Measurements from ENCODE around the gene FNDC3B. TPM values are rescaled to one million over a fixed set of nuclear protein-coding genes. Genes with fewer than 3 reads are reported as not detected.

FNDC3B gene
- total RNA-seq, 1 donor: 221 TPM

DNA sequence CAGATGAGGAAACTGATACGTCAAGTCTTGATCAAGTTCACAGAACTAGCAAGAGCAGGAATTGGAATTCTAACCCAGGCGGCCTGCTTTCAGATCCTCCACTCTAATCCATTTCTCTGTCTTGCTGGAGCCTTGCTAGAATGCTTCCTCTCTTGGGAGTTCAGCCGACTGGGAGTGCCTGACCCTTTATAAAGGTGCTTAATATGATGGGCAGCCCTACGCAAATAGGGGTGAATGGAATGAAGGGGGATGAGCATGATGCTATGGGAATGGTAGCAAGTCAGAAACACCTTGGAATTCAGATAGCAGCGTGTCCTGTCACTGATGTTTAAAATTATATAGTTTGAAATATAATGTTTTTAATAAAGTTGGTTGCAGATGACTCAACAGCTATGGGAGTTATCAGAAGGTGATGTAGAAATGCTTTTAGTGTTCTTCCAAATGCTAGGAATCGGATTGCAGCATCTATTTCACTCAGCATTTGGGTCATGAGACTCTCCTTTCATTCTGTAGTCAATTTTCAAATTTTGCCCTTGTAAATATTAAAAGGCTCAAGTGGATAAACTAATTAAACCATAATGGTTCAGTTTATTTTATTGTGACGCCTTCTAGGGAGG lies 150.7 kb downstream of the FNDC3B start:
- DNase-seq (ENCODE audit: low read depth): peak; percentile 55
- TF ChIP-seq, protein P1, sequence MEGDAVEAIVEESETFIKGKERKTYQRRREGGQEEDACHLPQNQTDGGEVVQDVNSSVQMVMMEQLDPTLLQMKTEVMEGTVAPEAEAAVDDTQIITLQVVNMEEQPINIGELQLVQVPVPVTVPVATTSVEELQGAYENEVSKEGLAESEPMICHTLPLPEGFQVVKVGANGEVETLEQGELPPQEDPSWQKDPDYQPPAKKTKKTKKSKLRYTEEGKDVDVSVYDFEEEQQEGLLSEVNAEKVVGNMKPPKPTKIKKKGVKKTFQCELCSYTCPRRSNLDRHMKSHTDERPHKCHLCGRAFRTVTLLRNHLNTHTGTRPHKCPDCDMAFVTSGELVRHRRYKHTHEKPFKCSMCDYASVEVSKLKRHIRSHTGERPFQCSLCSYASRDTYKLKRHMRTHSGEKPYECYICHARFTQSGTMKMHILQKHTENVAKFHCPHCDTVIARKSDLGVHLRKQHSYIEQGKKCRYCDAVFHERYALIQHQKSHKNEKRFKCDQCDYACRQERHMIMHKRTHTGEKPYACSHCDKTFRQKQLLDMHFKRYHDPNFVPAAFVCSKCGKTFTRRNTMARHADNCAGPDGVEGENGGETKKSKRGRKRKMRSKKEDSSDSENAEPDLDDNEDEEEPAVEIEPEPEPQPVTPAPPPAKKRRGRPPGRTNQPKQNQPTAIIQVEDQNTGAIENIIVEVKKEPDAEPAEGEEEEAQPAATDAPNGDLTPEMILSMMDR (IDR thresholded peaks at IDR 0.05; ENCODE audit: insufficient read depth, low read depth, low read length): no peak
- no peak overlapping the region for H3K4me3 ChIP-seq (ENCODE audit: low read depth, low read length)

DNA sequence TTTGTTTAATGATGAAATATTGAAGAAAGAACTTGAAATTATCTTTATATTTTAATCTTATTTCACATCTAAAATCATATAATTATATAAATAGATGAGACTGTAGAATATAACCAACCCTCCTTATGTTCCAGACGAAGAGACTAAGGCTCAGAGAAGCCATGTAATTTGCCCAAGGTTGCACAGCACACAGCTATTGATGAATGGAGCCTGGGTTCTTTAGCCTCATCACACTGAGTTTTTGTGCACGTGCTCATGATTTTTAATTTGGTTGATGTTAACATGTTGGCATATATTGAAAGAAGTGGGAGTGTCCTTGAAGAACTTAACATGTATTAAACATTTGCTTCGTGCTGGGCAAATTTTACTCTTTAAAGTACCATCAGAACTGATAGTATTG lies 151.6 kb downstream of the FNDC3B start:
- TF ChIP-seq, protein P1 (IDR thresholded peaks at IDR 0.05; ENCODE audit: insufficient read depth, low read depth, low read length): no peak
- no peak overlapping the region for H3K4me3 ChIP-seq (ENCODE audit: low read depth, low read length)
- no peak for DNase-seq (ENCODE audit: low read depth)

DNA sequence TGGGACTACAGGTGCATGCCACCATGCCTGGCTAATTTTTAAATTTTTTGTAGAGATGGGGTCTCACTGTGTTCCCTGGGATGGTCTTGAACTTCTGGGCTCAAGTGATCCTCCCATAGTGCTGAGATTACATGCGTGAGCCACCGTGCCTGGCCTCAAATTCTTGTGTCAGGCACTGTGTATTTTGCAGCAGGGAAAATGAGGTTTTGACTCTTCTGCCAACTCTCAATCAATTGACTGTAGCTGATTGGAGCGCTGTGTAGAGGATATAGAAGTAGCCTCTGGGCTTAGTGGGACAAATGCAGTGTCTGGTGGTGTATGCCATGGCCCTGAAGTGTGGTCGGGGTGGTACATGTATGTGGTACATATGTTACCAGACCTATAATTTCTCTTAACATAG lies 152.3 kb downstream of the FNDC3B start:
- DNase-seq (ENCODE audit: low read depth): no peak
- no peak overlapping the region for H3K4me3 ChIP-seq (ENCODE audit: low read depth, low read length)
- TF ChIP-seq, protein P1 (IDR thresholded peaks at IDR 0.05; ENCODE audit: insufficient read depth, low read depth, low read length): no peak

DNA sequence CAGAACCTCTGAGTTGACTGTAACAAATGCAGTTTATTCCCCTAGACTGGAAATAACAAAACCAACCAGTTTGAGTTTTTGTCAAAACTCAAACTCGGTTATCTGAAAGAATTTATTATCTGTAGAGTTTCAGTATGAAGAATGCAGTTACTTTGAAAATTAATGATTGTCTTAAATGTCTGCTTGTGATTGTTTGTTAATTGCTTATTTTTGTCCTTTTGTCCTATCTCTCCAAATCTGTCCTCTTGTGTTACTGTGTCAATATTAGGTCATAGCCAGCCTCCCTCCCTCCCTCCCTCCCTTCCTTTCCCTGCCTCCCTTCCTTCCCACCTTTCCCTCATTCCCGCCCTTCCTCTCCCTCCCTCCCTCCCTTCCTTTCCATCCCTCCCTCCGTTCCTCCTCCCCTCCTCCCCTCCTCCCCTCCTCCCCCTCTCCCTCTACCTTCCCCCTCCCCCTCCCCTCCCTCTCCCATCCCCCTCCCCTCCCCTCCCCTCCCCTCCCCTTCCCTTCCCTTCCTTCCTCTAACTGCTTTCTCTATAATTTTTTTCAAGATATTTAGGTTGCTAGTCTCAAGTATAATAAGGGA lies 153.5 kb downstream of the FNDC3B start:
- no peak overlapping the region for H3K4me3 ChIP-seq (ENCODE audit: low read depth, low read length)
- DNase-seq (ENCODE audit: low read depth): no peak
- TF ChIP-seq, protein P1 (IDR thresholded peaks at IDR 0.05; ENCODE audit: insufficient read depth, low read depth, low read length): no peak

DNA sequence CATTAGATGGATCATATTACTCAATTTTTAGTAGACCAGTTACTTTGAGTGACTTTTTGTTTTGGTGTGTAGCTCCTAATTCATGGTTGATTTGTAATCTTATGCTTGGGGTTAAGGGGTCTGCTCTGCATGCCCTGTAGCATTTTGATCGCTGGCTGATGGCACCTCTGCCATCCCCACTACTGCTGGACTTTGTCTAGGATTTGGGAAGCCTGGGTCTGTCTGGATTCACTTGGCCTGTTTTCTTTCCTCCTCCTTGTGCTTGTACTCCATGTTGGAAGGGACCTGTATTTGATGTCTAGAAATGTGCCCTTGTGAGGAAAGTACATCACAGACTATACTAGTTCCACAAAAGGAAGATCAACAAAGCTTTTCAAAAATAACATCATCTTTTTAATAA lies 154.1 kb downstream of the FNDC3B start:
- TF ChIP-seq, protein P1 (IDR thresholded peaks at IDR 0.05; ENCODE audit: insufficient read depth, low read depth, low read length): no peak
- no peak for DNase-seq (ENCODE audit: low read depth)
- no peak overlapping the region for H3K4me3 ChIP-seq (ENCODE audit: low read depth, low read length)

DNA sequence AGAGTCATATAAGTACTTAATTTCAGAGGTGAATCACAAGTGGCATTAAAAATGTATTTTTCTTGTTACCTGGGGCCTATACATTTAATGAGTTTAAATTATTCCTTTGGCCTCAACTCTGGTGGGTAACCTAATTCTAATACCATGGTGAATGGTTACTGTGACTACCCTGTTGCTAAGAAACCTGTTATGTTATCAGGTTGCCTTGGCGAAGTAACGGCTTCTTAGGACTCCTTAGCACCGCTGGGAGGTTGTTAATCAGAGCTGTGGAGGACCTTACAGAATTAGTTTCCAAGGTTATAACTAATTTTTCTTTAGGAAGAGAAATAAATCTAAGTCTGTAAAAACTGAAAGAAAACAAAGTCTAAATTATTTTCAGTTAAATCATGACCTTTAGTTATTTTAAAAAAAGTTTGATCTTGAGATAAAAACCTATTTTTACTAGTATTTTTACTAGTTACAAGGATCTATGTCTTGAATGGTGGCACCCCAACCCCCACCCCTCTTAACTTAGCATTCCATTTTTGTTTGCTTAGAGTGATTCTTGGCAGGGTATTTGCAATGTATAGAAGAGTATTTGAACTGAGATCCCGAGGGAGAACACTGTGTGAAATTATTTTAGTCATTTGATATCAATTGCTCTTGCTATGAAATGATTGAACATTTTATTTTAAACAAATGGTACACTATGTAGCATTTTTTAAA lies 155.5 kb downstream of the FNDC3B start:
- no peak for DNase-seq (ENCODE audit: low read depth)
- TF ChIP-seq, protein P1 (IDR thresholded peaks at IDR 0.05; ENCODE audit: insufficient read depth, low read depth, low read length): no peak
- no peak overlapping the region for H3K4me3 ChIP-seq (ENCODE audit: low read depth, low read length)
